T-helper 9 cell (primary cell): ENCODE measurements around the gene RGS21.

ENCODE experiments used
- DNase-seq: peaks from one replicate; pipeline ENCODE4 v3.0.0-alpha.2; 2020

Gene RGS21

DNA sequence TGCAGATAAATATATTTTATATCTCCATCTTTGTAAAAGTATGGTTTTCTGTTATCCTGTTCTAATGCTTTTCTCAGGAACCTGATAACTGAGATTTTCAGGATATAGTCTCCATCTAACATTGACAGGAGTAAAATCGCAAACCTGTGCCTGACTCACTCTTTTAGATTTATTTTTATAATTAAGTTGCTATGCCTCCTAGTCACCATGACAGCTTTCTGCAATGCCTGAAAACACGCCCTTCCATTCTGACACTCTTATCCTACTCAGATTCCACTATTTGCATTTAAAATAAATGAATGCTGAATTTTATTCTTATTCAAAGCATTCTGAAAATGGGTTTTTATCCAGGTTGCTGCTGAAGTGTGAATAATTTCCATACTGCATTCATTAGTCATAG lies 62.8 kb downstream of the RGS21 start:
- no peak for DNase-seq

DNA sequence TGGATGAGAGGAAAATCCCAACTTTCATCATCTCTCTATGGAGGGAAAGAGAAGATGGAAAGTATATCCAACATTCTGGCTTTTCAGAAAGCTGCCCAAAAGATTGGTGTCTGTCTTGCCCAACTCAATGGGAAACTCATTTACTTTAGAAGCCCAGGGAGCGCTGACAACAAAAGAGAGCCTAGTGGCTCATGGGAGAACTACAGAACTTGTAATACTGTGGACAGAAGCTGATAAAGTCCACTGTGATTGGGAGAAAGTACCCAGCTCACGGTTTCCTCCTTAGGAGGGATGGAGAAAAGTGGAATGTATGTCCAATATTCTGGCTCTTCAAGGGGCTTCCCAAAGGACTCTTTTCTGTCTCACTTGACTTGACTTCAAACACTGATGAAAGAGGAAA lies 66.0 kb downstream of the RGS21 start:
- DNase-seq: no peak

DNA sequence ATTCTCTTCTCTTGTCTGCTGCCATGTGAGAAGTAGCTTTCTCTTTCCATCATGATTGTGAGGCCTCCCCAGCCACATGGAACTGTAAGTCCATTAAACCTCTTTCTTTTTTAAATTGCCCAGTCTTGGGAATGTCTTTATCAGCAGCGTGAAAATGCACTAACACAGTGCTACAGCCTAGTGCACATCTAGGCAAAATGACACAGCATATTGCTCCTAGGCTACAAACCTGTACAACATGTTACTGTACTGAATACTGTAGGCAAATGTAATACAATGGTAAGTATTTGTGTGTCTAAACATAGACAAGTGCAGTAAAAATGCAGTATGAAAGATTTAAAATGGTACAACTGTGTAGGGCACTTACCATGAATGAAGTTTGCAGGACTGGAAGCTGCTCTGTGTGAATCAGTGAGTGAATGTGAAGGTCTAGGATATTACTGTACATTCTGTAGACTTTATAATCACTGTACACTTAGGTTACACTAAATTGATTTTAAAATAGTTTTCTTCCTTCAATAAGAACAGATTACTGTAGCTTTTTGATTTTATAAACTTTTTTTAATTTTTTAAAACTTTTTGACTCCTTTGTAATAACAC lies 69.4 kb downstream of the RGS21 start:
- no peak for DNase-seq

DNA sequence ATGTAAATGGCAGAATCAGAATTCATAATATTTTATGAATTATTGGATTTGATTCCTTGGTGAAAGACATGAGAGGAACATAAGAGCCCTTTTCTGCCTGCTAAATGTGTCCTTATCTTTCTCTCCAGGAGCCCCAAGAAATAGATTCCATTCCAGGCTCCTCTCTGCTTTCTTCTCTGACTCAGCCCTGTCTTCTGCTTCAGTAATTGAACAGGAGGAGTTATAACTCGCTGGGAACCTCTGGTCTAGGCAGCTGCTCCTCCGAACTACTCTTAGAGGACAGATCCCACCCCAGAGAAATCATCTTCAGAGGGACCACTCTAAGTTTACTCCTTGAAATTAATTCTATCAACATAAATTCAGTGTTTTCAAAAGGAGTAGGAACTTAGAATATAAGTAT lies 78.4 kb downstream of the RGS21 start:
- no peak for DNase-seq

DNA sequence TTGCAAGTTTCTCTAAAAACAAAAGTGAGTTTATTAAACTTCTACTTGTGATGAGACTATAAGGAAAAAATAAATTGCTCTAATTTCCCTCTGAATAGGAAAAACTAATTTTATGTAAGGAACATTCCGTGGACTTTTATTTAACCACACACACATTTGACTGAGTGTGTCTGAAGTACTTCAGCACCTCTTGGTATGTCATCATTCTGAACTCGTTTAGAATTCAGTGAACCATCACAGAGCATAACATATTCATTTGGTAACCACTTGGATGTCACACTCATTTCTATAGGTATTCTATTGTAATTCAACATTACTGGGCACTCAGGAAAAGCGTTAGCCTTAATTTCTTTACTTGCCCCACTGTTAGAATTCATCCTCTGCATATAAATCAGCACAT lies 79.1 kb downstream of the RGS21 start:
- no peak for DNase-seq

DNA sequence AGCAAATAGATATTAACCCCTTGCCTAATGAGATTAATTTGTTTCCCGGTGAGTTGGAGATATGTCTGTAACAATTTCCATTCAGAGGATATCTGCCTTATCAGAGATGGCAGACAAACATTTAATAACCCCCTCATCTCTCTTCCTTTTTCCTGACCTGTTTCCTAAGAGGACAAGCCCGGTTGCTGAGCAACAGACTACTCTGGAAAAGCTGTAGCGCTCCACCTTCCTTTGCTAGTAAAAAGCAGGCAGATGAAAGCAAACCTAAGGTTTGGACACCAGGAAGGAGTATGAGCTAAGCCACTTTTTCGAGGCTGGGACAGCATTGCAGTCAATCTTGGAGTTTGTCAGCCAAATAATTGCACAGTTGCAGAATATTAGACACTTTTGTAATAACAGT lies 82.4 kb downstream of the RGS21 start:
- no peak for DNase-seq

DNA sequence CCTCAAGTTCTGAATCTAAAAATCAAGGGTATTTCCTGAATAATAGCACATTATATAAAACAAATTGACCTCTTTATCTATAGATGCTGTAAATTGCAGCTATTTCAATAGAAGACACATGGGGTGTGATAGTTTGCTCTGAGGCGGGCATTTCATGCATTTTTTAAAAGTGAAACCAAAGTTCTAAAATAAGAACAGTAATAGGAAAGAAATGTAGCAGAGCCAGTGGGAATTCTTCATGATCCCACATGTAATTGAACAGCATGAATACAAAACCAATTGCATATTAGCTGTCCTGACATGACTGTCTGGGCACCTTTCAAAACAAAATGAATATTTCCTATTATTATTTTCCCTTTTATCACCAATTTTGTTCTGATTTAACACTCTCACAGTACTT lies 85.0 kb downstream of the RGS21 start:
- DNase-seq: no peak

DNA sequence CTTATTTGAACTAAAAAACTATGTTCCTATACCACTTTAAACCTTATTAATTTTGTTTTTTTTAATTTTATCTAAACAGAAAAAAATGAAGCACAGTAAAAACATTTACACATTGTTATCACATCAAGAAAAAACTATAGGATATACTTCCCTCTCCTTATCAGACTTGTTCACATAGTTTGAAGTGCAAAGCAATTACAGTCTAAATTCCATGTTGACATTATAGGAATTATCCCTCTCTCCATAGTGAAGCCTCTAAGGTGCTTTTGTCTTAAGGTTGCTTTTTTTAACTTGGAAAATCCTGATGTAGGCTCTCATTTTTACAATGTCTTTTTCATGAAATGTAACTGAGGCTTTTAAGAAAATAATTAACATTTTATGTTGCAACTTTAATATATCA lies 85.8 kb downstream of the RGS21 start:
- no peak for DNase-seq

DNA sequence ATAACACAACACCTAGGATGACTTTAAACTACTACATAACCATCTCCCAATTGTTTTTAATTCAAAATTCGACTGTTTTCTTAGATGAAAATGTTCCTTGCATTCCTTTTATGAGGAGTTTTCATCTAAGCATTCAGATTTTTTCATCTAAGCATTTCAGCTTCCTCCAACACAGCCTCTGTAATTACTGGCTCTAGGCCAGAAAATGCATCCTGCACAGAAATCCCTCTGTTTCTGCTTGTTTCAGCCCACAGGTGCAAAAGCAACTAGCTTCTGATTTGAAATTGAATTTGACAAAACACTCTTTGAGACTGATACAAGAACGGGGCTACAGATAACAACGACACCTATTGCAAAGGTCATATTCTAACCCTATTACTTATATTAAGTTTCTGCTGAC lies 90.4 kb downstream of the RGS21 start:
- DNase-seq: no peak
